ENCODE results near the gene RFX7.

RFX7 gene

GRCh38 chr15:56095406-56095805 lies 148.3 kb downstream of the RFX7 start:
- no peaks in the 10 kb centered on the region for H3K27me3 Mint-ChIP-seq
- H3K36me3 Mint-ChIP-seq: peaks cover 56% of the 10 kb centered on the region
- H3K4me1 Mint-ChIP-seq: no peaks in the 10 kb centered on the region
- no peak overlapping the region for H3K4me3 Mint-ChIP-seq
- CTCF ChIA-PET: no interaction called here
- peaks cover 3% of the 10 kb centered on the region for H3K9me3 Mint-ChIP-seq
- no peak for DNase-seq
- H3K27ac Mint-ChIP-seq: no peak overlapping the region

DNA sequence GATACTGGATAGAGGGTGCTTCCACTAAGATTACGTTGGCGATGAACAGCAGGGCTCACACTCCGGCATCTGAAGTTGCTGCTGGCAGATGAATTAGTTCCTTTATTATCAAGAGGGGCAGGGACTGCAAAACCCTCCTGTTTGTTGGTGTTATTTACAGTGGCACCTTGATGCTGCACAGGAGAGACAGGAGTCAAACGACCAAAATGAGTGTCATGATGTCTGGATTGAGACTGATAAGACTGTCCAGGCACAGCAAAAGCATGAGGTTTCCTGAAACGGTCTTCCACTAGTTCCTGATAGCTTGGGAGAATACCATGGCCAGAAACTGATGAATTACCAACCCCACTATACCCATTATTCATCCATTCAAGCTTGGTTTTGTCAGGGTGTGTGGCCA lies 149.5 kb downstream of the RFX7 start:
- H3K36me3 Mint-ChIP-seq: peaks cover 55% of the 10 kb centered on the region
- no peak overlapping the region for H3K27ac Mint-ChIP-seq
- H3K4me1 Mint-ChIP-seq: peaks cover 8% of the 10 kb centered on the region
- H3K9me3 Mint-ChIP-seq: peaks cover 3% of the 10 kb centered on the region
- CTCF ChIA-PET: no interaction called here
- no peak overlapping the region for H3K4me3 Mint-ChIP-seq
- no peak for DNase-seq
- H3K27me3 Mint-ChIP-seq: no peaks in the 10 kb centered on the region

- H3K4me1 Mint-ChIP-seq: peaks cover 9% of the 10 kb centered on the region
- no peaks in the 10 kb centered on the region for H3K27me3 Mint-ChIP-seq
- no peaks in the 10 kb centered on the region for H3K9me3 Mint-ChIP-seq
- CTCF ChIA-PET: no interaction called here
- H3K36me3 Mint-ChIP-seq: peaks cover 12% of the 10 kb centered on the region
- H3K27ac Mint-ChIP-seq: no peak overlapping the region
- no peak for DNase-seq
- no peak overlapping the region for H3K4me3 Mint-ChIP-seq
These were observed 155.3 kb downstream of the RFX7 start for GRCh38 chr15:56088389-56088788.

DNA sequence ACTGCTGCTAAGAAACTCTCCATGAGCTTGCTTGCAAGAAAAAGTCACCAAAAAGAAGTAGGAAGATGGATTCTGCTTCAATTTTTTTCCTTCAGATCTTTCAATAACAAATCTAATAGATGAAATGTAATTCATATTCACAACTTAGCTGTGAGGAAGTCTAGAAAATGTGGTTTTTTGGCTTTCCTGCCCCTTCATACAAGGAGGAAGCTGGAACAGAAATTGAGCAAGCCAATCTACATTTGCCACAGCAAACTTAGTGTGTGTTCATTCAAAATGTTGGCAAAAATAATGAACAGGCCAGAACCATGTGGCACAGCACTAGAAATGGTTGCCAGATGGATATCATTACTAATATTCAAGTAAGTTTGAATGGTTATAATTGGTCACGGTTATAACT lies 157.1 kb downstream of the RFX7 start:
- H3K4me1 Mint-ChIP-seq: peaks cover 9% of the 10 kb centered on the region
- no peaks in the 10 kb centered on the region for H3K9me3 Mint-ChIP-seq
- H3K4me3 Mint-ChIP-seq: no peak overlapping the region
- CTCF ChIA-PET: no interaction called here
- no peaks in the 10 kb centered on the region for H3K27me3 Mint-ChIP-seq
- H3K27ac Mint-ChIP-seq: no peak overlapping the region
- DNase-seq: no peak
- H3K36me3 Mint-ChIP-seq: peaks cover 4% of the 10 kb centered on the region

DNA sequence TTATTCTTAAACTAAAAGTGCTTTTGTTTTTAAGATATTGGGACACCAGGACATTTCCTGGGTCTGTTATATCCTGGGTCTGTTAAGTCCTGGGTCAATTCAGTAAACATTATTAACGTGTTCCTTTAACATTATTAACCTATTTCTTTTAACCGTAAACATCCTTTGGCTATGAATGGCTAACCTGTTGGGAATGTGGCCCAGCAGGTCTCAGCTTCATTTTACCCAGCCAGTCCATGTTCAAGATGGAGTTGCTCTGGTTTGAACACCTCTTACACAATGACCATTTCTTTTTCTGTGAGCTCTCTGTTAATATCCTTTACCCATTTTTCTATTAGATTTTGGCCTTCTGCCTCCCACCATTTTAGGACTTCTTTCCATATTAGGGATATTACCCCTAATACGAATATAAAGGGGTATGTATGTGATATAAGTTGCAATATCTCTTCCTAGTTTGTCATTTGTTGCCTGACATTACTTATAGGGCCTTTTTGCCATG lies 161.4 kb downstream of the RFX7 start:
- CTCF ChIA-PET: interaction anchor here (0.5 kb wide), 1 partner anchor 433 kb away, joined by 3 read pairs; no protein-coding TSS in a partner anchor
- DNase-seq: no peak
- Mint-ChIP-seq H3K4me3 (no peak overlapping the region), H3K36me3 (no peaks in the 10 kb centered on the region), H3K9me3 (no peaks in the 10 kb centered on the region), H3K4me1 (no peaks in the 10 kb centered on the region), H3K27ac (no peak overlapping the region), H3K27me3 (no peaks in the 10 kb centered on the region)

GRCh38 chr15:56077081-56077480 lies 166.6 kb downstream of the RFX7 start:
- no peaks in the 10 kb centered on the region for H3K4me1 Mint-ChIP-seq
- no peak overlapping the region for H3K27ac Mint-ChIP-seq
- CTCF ChIA-PET: no interaction called here
- H3K4me3 Mint-ChIP-seq: no peak overlapping the region
- DNase-seq: no peak
- no peaks in the 10 kb centered on the region for H3K27me3 Mint-ChIP-seq
- no peaks in the 10 kb centered on the region for H3K36me3 Mint-ChIP-seq
- no peaks in the 10 kb centered on the region for H3K9me3 Mint-ChIP-seq

- DNase-seq: no peak
- CTCF ChIA-PET: no interaction called here
- Mint-ChIP-seq H3K4me3 (no peak overlapping the region), H3K9me3 (no peaks in the 10 kb centered on the region), H3K27ac (no peak overlapping the region), H3K36me3 (no peaks in the 10 kb centered on the region), H3K27me3 (no peaks in the 10 kb centered on the region), H3K4me1 (no peaks in the 10 kb centered on the region)
These were observed 167.0 kb downstream of the RFX7 start for GRCh38 chr15:56076640-56077039.

GRCh38 chr15:56074481-56075265 lies 169.0 kb downstream of the RFX7 start:
- Mint-ChIP-seq H3K27me3 (no peaks in the 10 kb centered on the region), H3K9me3 (no peaks in the 10 kb centered on the region), H3K36me3 (no peaks in the 10 kb centered on the region), H3K4me1 (no peaks in the 10 kb centered on the region), H3K27ac (no peak overlapping the region), H3K4me3 (no peak overlapping the region)
- no peak for DNase-seq
- CTCF ChIA-PET: no interaction called here

DNA sequence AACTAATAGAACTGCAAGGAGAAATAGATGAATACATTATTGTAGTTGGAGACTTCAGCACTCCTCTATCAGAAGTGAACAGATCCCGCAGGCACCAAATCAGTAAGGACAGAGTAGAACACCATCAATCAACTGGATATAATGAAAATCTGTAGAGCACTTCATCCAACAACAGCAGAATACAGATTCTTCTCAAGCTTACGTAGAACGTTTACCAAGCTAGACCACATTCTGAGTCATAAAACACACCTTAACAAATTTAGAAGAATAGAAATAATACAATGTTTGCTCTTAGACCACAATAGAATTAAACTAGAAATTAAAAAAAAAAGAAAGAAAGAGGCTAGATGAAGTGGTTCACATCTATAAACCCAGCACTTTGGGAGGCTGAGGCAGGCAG lies 179.5 kb downstream of the RFX7 start:
- H3K9me3 Mint-ChIP-seq: peaks cover 5% of the 10 kb centered on the region
- CTCF ChIA-PET: interaction anchor here (1.3 kb wide), 1 partner anchor 12 kb away, joined by 3 read pairs; no protein-coding TSS in a partner anchor
- H3K36me3 Mint-ChIP-seq: no peaks in the 10 kb centered on the region
- peaks cover 5% of the 10 kb centered on the region for H3K27me3 Mint-ChIP-seq
- DNase-seq: no peak
- no peak overlapping the region for H3K27ac Mint-ChIP-seq
- H3K4me1 Mint-ChIP-seq: no peaks in the 10 kb centered on the region
- no peak overlapping the region for H3K4me3 Mint-ChIP-seq

GRCh38 chr15:56059716-56060115 lies 184.0 kb downstream of the RFX7 start:
- CTCF ChIA-PET: no interaction called here
- Mint-ChIP-seq H3K27ac (no peak overlapping the region), H3K9me3 (peaks cover 2% of the 10 kb centered on the region), H3K36me3 (no peaks in the 10 kb centered on the region), H3K4me3 (no peak overlapping the region), H3K4me1 (no peaks in the 10 kb centered on the region), H3K27me3 (peaks cover 8% of the 10 kb centered on the region)
- DNase-seq: no peak

DNA sequence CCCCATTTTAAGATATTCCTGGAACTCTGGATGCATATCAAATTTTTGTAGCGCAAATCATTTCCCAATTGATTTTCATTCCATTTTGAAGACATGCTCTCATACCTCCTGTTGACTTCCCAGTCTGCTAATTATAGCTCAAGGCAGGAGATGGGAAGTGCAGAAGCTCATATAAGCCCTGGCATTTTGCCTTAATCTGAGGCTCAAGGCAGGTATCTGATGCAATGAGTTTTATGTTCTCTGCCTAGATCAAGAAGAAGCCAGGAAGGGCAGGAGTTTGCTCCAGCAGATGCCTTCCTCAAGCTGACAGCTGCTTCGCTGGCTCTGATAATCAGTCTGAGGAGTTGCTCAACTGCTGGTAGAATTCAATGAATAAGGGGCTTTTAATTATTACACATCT lies 184.7 kb downstream of the RFX7 start:
- no peaks in the 10 kb centered on the region for H3K4me1 Mint-ChIP-seq
- peaks cover 2% of the 10 kb centered on the region for H3K9me3 Mint-ChIP-seq
- no peak for DNase-seq
- H3K4me3 Mint-ChIP-seq: no peak overlapping the region
- H3K27me3 Mint-ChIP-seq: peaks cover 8% of the 10 kb centered on the region
- no peaks in the 10 kb centered on the region for H3K36me3 Mint-ChIP-seq
- no peak overlapping the region for H3K27ac Mint-ChIP-seq
- CTCF ChIA-PET: no interaction called here

- H3K4me3 Mint-ChIP-seq: no peak overlapping the region
- peaks cover 2% of the 10 kb centered on the region for H3K9me3 Mint-ChIP-seq
- CTCF ChIA-PET: no interaction called here
- peaks cover 4% of the 10 kb centered on the region for H3K27me3 Mint-ChIP-seq
- no peak for DNase-seq
- H3K36me3 Mint-ChIP-seq: no peaks in the 10 kb centered on the region
- no peak overlapping the region for H3K27ac Mint-ChIP-seq
- peaks cover 2% of the 10 kb centered on the region for H3K4me1 Mint-ChIP-seq
These were observed 187.1 kb downstream of the RFX7 start for GRCh38 chr15:56056626-56057025.

- H3K4me1 Mint-ChIP-seq: peaks cover 2% of the 10 kb centered on the region
- no peaks in the 10 kb centered on the region for H3K27me3 Mint-ChIP-seq
- no peaks in the 10 kb centered on the region for H3K9me3 Mint-ChIP-seq
- DNase-seq: no peak
- no peak overlapping the region for H3K27ac Mint-ChIP-seq
- no peak overlapping the region for H3K4me3 Mint-ChIP-seq
- no peaks in the 10 kb centered on the region for H3K36me3 Mint-ChIP-seq
- CTCF ChIA-PET: interaction anchor here (0.7 to 2.2 kb wide), 6 partner anchors 12 to 526 kb away, joined by 3 to 10 read pairs (median 4); no protein-coding TSS in a partner anchor
These were observed 190.7 kb downstream of the RFX7 start for GRCh38 chr15:56053046-56053400.

GRCh38 chr15:56052395-56053045 lies 191.2 kb downstream of the RFX7 start:
- Mint-ChIP-seq H3K36me3 (no peaks in the 10 kb centered on the region), H3K4me1 (peaks cover 2% of the 10 kb centered on the region), H3K9me3 (no peaks in the 10 kb centered on the region), H3K27ac (no peak overlapping the region), H3K27me3 (no peaks in the 10 kb centered on the region), H3K4me3 (no peak overlapping the region)
- no peak for DNase-seq
- CTCF ChIA-PET: interaction anchor here (0.7 to 2.2 kb wide), 12 partner anchors 11 to 525 kb away, joined by 3 to 10 read pairs (median 3); no protein-coding TSS in a partner anchor

GRCh38 chr15:56051676-56052075 lies 192.0 kb downstream of the RFX7 start:
- Mint-ChIP-seq H3K27ac (no peak overlapping the region), H3K9me3 (no peaks in the 10 kb centered on the region), H3K27me3 (no peaks in the 10 kb centered on the region), H3K4me3 (no peak overlapping the region), H3K36me3 (no peaks in the 10 kb centered on the region), H3K4me1 (peaks cover 2% of the 10 kb centered on the region)
- CTCF ChIA-PET: interaction anchor here (0.7 to 1.9 kb wide), 7 partner anchors 10 to 403 kb away, joined by 3 to 10 read pairs (median 3); no protein-coding TSS in a partner anchor
- no peak for DNase-seq

Measured in activated naive CD4-positive, alpha-beta T cell treated with anti-CD3 and anti-CD28 coated beads, Interleukin-2, amount 10 ng/mL, durations not matched to agents 7 days and 5 days (primary cell).